ENCODE results near the gene CHRNB2.

Gene CHRNB2

DNA sequence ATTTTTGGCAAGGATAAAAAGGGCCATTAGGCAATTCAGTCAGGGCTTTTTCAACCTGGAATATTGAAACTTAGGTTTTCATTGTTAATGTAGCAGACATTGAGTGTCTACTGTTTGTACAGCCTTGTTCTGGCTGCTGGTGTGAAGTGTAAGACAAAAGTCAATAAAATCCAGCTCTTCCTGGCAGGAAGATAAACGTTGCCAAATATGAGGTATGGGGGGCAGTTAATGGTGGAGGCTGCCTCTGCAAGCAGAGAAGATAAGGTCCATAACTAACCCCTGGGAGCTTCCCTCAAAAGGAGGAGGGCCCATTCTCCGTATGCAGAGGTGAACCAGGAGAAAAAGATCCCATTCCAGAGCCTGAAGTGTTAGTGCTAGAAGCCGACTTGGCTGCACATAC, 45.9 kb upstream of the CHRNB2 start:
- no peaks in the 10 kb centered on the region for H3K9me2 ChIP-seq (replicated peaks; ENCODE audit: insufficient read depth, low read length)
- H3K9ac ChIP-seq (ENCODE audit: low read length) = no peak overlapping the region
- peaks cover 23% of the 10 kb centered on the region for H3K4me1 ChIP-seq (ENCODE audit: low read length)
- H3K36me3 ChIP-seq (replicated peaks; ENCODE audit: insufficient read depth, low read length) = no peaks in the 10 kb centered on the region
- DNase-seq = no peak
- H3K4me2 ChIP-seq (ENCODE audit: low read depth, low read length) = no peak overlapping the region
- no peaks in the 10 kb centered on the region for H3K27me3 ChIP-seq (replicated peaks; ENCODE audit: insufficient read depth, low read length)
- H3K27ac ChIP-seq (ENCODE audit: low read length) = no peak overlapping the region
- no peak overlapping the region for H3K4me3 ChIP-seq (ENCODE audit: low read length)
- TF ChIP-seq EZH2 (optimal IDR thresholded peaks at IDR 0.05; ENCODE audit: low read depth, low read length) (no peak), EZH2phosphoT487 (IDR thresholded peaks at IDR 0.05; ENCODE audit: low read length) (no peak)
- TF ChIP-seq, protein P1, sequence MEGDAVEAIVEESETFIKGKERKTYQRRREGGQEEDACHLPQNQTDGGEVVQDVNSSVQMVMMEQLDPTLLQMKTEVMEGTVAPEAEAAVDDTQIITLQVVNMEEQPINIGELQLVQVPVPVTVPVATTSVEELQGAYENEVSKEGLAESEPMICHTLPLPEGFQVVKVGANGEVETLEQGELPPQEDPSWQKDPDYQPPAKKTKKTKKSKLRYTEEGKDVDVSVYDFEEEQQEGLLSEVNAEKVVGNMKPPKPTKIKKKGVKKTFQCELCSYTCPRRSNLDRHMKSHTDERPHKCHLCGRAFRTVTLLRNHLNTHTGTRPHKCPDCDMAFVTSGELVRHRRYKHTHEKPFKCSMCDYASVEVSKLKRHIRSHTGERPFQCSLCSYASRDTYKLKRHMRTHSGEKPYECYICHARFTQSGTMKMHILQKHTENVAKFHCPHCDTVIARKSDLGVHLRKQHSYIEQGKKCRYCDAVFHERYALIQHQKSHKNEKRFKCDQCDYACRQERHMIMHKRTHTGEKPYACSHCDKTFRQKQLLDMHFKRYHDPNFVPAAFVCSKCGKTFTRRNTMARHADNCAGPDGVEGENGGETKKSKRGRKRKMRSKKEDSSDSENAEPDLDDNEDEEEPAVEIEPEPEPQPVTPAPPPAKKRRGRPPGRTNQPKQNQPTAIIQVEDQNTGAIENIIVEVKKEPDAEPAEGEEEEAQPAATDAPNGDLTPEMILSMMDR (IDR thresholded peaks at IDR 0.05; ENCODE audit: low read length) = no peak
- peaks cover 6% of the 10 kb centered on the region for H3F3A ChIP-seq (ENCODE audit: insufficient read depth, low read length)
- no peak overlapping the region for H2AFZ ChIP-seq (ENCODE audit: low read length)
- H3K79me2 ChIP-seq (ENCODE audit: low read length) = no peaks in the 10 kb centered on the region
- no peaks in the 10 kb centered on the region for H3K9me3 ChIP-seq (replicated peaks; ENCODE audit: insufficient read depth, low read length)
- no peaks in the 10 kb centered on the region for H4K20me1 ChIP-seq (ENCODE audit: insufficient read depth, low read length)

DNA sequence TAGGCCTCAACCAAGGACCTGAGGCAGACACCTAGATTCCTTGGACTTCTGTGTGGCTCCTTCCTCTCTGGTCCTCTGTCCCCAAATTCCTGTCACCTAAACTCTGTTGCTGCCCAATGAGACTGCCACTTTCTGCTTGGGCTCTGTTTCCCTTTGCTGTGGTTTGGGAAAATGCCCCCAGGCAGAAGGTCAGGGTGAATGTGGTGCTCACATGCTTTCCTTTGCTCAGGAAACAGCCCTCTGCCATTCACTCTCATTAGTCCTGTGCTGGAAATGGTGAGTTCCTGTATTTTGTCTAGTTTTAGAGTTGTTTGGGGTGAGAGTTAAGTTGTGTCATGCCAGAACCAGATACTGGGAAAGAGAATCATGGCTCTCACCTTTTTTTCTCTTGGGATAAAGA, 42.7 kb upstream of the CHRNB2 start:
- Histone ChIP-seq H3K79me2 (ENCODE audit: low read length) (no peaks in the 10 kb centered on the region), H3K9ac (ENCODE audit: low read length) (no peak overlapping the region), H3F3A (ENCODE audit: insufficient read depth, low read length) (no peaks in the 10 kb centered on the region), H3K27ac (ENCODE audit: low read length) (no peak overlapping the region), H3K4me2 (ENCODE audit: low read depth, low read length) (no peak overlapping the region), H3K36me3 (replicated peaks; ENCODE audit: insufficient read depth, low read length) (no peaks in the 10 kb centered on the region), H3K27me3 (replicated peaks; ENCODE audit: insufficient read depth, low read length) (no peaks in the 10 kb centered on the region), H3K4me3 (ENCODE audit: low read length) (no peak overlapping the region), H3K9me2 (replicated peaks; ENCODE audit: insufficient read depth, low read length) (no peaks in the 10 kb centered on the region), H4K20me1 (ENCODE audit: insufficient read depth, low read length) (no peaks in the 10 kb centered on the region), H3K9me3 (replicated peaks; ENCODE audit: insufficient read depth, low read length) (no peaks in the 10 kb centered on the region), H2AFZ (ENCODE audit: low read length) (no peak overlapping the region), H3K4me1 (ENCODE audit: low read length) (peaks cover 9% of the 10 kb centered on the region)
- TF ChIP-seq EZH2 (optimal IDR thresholded peaks at IDR 0.05; ENCODE audit: low read depth, low read length) = no peak
- TF ChIP-seq EZH2phosphoT487 (IDR thresholded peaks at IDR 0.05; ENCODE audit: low read length) = no peak
- TF ChIP-seq, protein P1 (IDR thresholded peaks at IDR 0.05; ENCODE audit: low read length) = no peak
- DNase-seq = no peak

DNA sequence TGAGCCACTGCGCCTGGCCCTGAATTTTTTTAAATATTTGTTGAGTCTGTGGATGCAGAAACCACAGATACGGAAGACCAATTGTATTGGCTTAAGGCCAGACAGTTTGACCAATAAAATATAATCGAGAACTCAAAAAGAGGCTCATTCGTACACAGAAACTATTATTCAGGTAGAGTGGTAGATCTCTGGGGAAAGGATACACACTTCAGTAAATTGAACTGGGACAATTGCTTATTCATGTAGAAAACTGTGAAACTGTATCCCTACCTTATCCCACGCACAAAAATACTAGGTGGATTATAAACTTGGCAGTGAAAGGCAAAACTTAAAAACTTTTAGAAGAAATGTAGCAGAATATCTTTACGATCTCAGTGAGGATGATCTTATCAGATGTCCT, 40.4 kb upstream of the CHRNB2 start:
- DNase-seq = no peak
- no peaks in the 10 kb centered on the region for H3K36me3 ChIP-seq (replicated peaks; ENCODE audit: insufficient read depth, low read length)
- TF ChIP-seq, protein P1 (IDR thresholded peaks at IDR 0.05; ENCODE audit: low read length) = no peak
- TF ChIP-seq EZH2 (optimal IDR thresholded peaks at IDR 0.05; ENCODE audit: low read depth, low read length) (no peak), EZH2phosphoT487 (IDR thresholded peaks at IDR 0.05; ENCODE audit: low read length) (no peak)

More for the DNA sequence above, 40.4 kb upstream of the CHRNB2 start:
- H3K9me2 ChIP-seq (replicated peaks; ENCODE audit: insufficient read depth, low read length) = no peaks in the 10 kb centered on the region
- H4K20me1 ChIP-seq (ENCODE audit: insufficient read depth, low read length) = no peaks in the 10 kb centered on the region
- no peaks in the 10 kb centered on the region for H3K4me1 ChIP-seq (ENCODE audit: low read length)
- H3F3A ChIP-seq (ENCODE audit: insufficient read depth, low read length) = no peaks in the 10 kb centered on the region
- no peaks in the 10 kb centered on the region for H3K27me3 ChIP-seq (replicated peaks; ENCODE audit: insufficient read depth, low read length)
- H3K27ac ChIP-seq (ENCODE audit: low read length) = no peak overlapping the region
- no peaks in the 10 kb centered on the region for H3K9me3 ChIP-seq (replicated peaks; ENCODE audit: insufficient read depth, low read length)
- no peak overlapping the region for H2AFZ ChIP-seq (ENCODE audit: low read length)
- H3K79me2 ChIP-seq (ENCODE audit: low read length) = no peaks in the 10 kb centered on the region
- H3K9ac ChIP-seq (ENCODE audit: low read length) = no peak overlapping the region
- no peak overlapping the region for H3K4me3 ChIP-seq (ENCODE audit: low read length)
- H3K4me2 ChIP-seq (ENCODE audit: low read depth, low read length) = no peak overlapping the region

Measured in MM.1S (cell line).